Breast epithelium (tissue), 4 donors: ENCODE data around the gene RARRES2. TPM values are rescaled to one million over a fixed set of nuclear protein-coding genes. Genes with fewer than 3 reads are reported as not detected.
"Not testable (repeated sequence)": the region's sequence is repeated elsewhere in the genome, so short reads cannot be mapped to it uniquely, and the experiment has no call there.

Source experiments
- DNase-seq, 2 donors: peaks; one replicate each; pipeline ENCODE4 v3.0.0-alpha.2; 2019; ENCODE audit warnings: low spot score in 2 of 2
- H3K27ac ChIP-seq, 2 donors: fragments of 200-600 bp; sonication (generic) in 1 of 2; one replicate each; pipeline ENCODE4 v1.5.1; 2016 to 2019; ENCODE audit warnings: mild to moderate bottlenecking in 1 of 2
- H3K27me3 ChIP-seq, 2 donors: fragments of 200-600 bp; sonication (generic) in 1 of 2; one replicate each; pipeline versions ENCODE4 v1.5.1 to v1.6.0; 2017 to 2019; ENCODE audit warnings: control low read depth in 1 of 2, mild to moderate bottlenecking in 1 of 2
- H3K36me3 ChIP-seq: fragments of 200-600 bp; one replicate; pipeline ENCODE4 v1.5.1; 2019
- H3K4me1 ChIP-seq, 2 donors: fragments of 200-600 bp; sonication (generic); one replicate each; pipeline ENCODE4 v1.5.1; 2016 to 2019; ENCODE audit warnings: control low read depth in 1 of 2
- H3K4me3 ChIP-seq, 3 donors: fragments of 200-600 bp; sonication (generic); 1 replicate in 2 of 3; 2 replicates in 1 of 3; pipeline ENCODE4 v1.5.1; 2016 to 2019; ENCODE audit warnings: mild to moderate bottlenecking in 3 of 3, moderate library complexity in 2 of 3
- H3K9me3 ChIP-seq, 2 donors: fragments of 200-600 bp; sonication (generic) in 1 of 2; one replicate each; pipeline ENCODE4 v1.5.1; 2016 to 2019; ENCODE audit warnings: control low read depth in 1 of 2
- POLR2A ChIP-seq: fragments of 450-650 bp; IDR thresholded peaks from one replicate; pipeline ENCODE4 v1.6.1; 2016; ENCODE audit warnings: antibody characterized with exemption, mild to moderate bottlenecking, moderate library complexity
- POLR2AphosphoS5 ChIP-seq, 3 donors: sonication (generic); formaldehyde crosslinking; IDR thresholded peaks; one replicate each; pipeline ENCODE4 v1.6.1; 2017; ENCODE audit warnings: antibody characterized with exemption in 3 of 3
- intact Hi-C: fragments of 100-400 bp; cut with DNase I; formaldehyde crosslinking; loops from one replicate; pipeline ENCODE4 v1.15.1; 2023; ENCODE audit warnings: low total_unique reads
- total RNA-seq, 3 donors: library from RNA; depleted of rRNA; stranded (reverse); fragments of >200 nt; gene quantifications; one replicate each; pipeline ENCODE4 v1.1.0, GENCODE V29; 2016
- TF ChIP-seq, protein P1 (sequence below), 3 donors: fragments of 450-650 bp; IDR thresholded peaks; one replicate each; pipeline ENCODE4 v1.5.1; 2016 to 2017; ENCODE audit warnings: antibody characterized with exemption in 3 of 3, mild to moderate bottlenecking in 3 of 3, moderate library complexity in 3 of 3

The RARRES2 gene
- total RNA-seq, 3 donors from 2014 or later = 156 to 297 (median 267) TPM

GRCh38 chr7:150314639-150315239 lies 26.7 kb downstream of the RARRES2 start:
- no peak for DNase-seq
- Histone ChIP-seq H3K36me3 (no peaks in the 10 kb centered on the region), H3K9me3 (no peaks in the 10 kb centered on the region), H3K4me3 (no peak overlapping the region), H3K27ac (no peak overlapping the region), H3K27me3 (no peaks in the 10 kb centered on the region), H3K4me1 (no peaks in the 10 kb centered on the region)
- intact Hi-C loops = no loop called here
- TF ChIP-seq POLR2AphosphoS5 (IDR thresholded peaks at IDR 0.05) = no peak
- TF ChIP-seq, protein P1, sequence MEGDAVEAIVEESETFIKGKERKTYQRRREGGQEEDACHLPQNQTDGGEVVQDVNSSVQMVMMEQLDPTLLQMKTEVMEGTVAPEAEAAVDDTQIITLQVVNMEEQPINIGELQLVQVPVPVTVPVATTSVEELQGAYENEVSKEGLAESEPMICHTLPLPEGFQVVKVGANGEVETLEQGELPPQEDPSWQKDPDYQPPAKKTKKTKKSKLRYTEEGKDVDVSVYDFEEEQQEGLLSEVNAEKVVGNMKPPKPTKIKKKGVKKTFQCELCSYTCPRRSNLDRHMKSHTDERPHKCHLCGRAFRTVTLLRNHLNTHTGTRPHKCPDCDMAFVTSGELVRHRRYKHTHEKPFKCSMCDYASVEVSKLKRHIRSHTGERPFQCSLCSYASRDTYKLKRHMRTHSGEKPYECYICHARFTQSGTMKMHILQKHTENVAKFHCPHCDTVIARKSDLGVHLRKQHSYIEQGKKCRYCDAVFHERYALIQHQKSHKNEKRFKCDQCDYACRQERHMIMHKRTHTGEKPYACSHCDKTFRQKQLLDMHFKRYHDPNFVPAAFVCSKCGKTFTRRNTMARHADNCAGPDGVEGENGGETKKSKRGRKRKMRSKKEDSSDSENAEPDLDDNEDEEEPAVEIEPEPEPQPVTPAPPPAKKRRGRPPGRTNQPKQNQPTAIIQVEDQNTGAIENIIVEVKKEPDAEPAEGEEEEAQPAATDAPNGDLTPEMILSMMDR (IDR thresholded peaks at IDR 0.05) = no peak
- no peak for TF ChIP-seq POLR2A

DNA sequence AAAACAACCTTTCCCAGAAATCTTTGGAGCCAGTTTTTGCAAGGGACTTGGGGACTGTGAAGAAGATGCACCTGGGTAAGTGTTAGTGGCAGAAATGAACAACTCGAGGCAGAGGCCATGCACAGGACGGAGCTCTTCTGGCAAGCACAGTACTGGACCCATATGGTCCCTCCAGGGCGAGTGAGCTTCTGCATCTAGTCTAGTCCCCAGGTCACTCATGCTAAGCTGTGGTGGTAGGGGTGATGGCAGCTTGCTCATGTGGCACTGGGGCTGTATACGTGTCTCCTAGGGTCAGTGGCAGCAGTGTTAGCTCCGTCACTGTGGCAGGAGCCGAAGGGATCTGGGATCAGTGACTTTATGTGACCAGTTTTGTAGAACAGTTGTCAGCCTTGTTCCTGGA lies 27.6 kb downstream of the RARRES2 start:
- DNase-seq = no peak
- TF ChIP-seq POLR2A = no peak
- no peak for TF ChIP-seq POLR2AphosphoS5 (IDR thresholded peaks at IDR 0.05)
- TF ChIP-seq, protein P1 (IDR thresholded peaks at IDR 0.05) = no peak
- intact Hi-C loops = no loop called here

DNA sequence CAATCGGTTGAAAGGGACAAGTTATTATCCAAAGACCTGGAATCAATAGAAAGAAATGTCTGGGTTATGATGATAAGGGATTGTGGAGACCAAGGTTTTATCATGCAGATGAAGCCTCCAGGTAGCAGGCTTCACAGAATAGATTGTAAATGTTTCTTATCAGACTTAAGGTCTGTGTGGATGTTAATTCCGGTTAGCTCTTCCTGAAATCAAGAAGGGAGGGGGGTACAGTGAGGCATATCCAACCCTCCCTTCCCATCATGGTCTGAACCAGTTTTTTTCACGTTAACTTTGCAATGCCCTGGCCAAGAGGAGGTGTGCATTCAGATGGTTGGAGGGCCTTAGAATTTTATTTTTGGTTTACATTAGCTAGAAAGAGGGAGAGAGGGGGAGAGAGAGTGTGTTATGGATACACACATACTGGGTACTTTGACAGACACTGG lies 28.0 kb downstream of the RARRES2 start:
- no peak for DNase-seq
- H3K4me3 ChIP-seq = no peak overlapping the region
- H3K36me3 ChIP-seq = no peaks in the 10 kb centered on the region
- intact Hi-C loops = no loop called here
- no peaks in the 10 kb centered on the region for H3K4me1 ChIP-seq
- no peaks in the 10 kb centered on the region for H3K27me3 ChIP-seq
- no peak overlapping the region for H3K27ac ChIP-seq
- H3K9me3 ChIP-seq = no peaks in the 10 kb centered on the region
- TF ChIP-seq POLR2A (no peak), POLR2AphosphoS5 (IDR thresholded peaks at IDR 0.05) (no peak)
- TF ChIP-seq, protein P1 (IDR thresholded peaks at IDR 0.05) = no peak

More for the DNA sequence above, 27.6 kb downstream of the RARRES2 start:
- no peak overlapping the region for H3K27ac ChIP-seq
- H3K36me3 ChIP-seq = no peaks in the 10 kb centered on the region
- no peaks in the 10 kb centered on the region for H3K9me3 ChIP-seq
- no peaks in the 10 kb centered on the region for H3K27me3 ChIP-seq
- H3K4me3 ChIP-seq = no peak overlapping the region
- H3K4me1 ChIP-seq = no peaks in the 10 kb centered on the region

DNA sequence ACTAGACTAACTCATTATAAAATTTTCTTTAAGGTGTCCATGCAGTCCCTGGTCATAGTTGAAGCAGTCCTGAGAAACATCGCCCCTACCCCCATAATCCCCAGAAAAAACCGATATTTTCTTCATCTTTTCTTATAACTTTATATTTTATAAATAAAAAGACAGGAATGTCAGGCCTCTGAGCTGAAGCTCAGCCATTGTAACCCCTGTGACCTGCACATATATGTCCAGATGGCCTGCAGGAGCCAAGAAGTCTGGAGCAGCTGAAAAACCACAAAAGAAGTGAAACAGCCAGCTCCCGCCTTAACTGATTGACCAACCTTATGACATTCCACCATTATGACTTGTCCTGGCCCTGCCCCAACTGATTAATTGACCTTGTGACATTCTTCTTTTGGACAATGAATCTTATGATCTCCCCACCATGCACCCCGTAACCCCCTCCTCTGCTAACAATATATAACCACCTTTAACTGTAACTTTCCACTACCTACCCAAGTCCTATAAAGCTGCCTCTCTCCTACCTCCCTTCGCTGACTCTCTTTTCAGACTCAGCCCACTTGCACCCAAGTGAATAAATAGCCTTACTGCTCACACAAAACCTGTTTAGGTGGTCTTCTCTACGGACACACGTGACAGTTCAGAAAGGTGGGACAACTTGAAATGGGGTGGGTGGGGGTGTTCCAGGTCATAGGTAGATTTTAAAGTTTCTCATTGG lies 28.6 kb downstream of the RARRES2 start:
- H3K9me3 ChIP-seq, H3K36me3 ChIP-seq, H3K27me3 ChIP-seq, H3K27ac ChIP-seq, DNase-seq, intact Hi-C loops, H3K4me1 ChIP-seq, H3K4me3 ChIP-seq: not testable (repeated sequence)

DNA sequence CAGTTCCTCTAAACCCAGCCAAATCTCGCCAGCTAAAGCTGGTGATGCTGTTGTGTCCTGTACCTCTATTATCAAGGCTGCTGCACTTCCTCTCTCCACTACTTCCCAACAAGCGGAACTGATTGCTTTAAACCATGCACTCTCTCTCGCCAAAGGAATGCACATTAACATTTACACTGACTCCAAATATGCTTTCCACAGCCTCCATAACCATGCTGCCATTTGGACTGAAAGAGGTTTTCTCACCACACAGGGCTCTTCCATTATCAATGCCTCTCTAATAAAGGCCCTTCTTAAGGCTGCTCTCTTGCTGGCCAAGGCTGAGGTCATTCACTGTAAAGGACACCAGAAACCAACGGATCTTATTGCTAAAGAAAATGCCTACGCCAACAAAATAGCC lies 29.7 kb downstream of the RARRES2 start:
- TF ChIP-seq POLR2A = no peak
- TF ChIP-seq POLR2AphosphoS5 (IDR thresholded peaks at IDR 0.05) = no peak
- TF ChIP-seq, protein P1 (IDR thresholded peaks at IDR 0.05) = no peak
- H3K27me3 ChIP-seq = no peaks in the 10 kb centered on the region
- H3K4me3 ChIP-seq = no peak overlapping the region
- no peaks in the 10 kb centered on the region for H3K4me1 ChIP-seq
- no peak for DNase-seq
- no peak overlapping the region for H3K27ac ChIP-seq
- no peaks in the 10 kb centered on the region for H3K9me3 ChIP-seq
- no peaks in the 10 kb centered on the region for H3K36me3 ChIP-seq
- intact Hi-C loops = no loop called here
